Calu3 (cell line): ENCODE results near the gene NLGN1. TPM values are rescaled to one million over a fixed set of nuclear protein-coding genes. Genes with fewer than 3 reads are reported as not detected.

Experiments used
- BruUV-seq: library from RNA; stranded (reverse); fragments of 400-500 nt; replicated peaks from 2 replicates; lab custom pipeline; 2021; lab: Mats Ljungman, UMichigan
- CTCF ChIA-PET: fragments of 300-600 bp; sonication (Branson Sonifier 250); formaldehyde crosslinking; loops from one replicate; lab custom pipeline; 2022; ENCODE audit warnings: antibody characterized with exemption; lab: Charles Lee
- DNase-seq: peaks from one replicate; pipeline ENCODE4 v3.0.0; 2022
- H3K27ac Mint-ChIP-seq: one replicate; pipeline ENCODE4 v1.8.0; 2022; ENCODE audit warnings: mixed read lengths; ENCODE audit not compliant: unreplicated experiment
- H3K27me3 Mint-ChIP-seq: one replicate; pipeline ENCODE4 v1.8.0; 2022; ENCODE audit warnings: mixed read lengths; ENCODE audit not compliant: unreplicated experiment
- H3K36me3 Mint-ChIP-seq: one replicate; pipeline ENCODE4 v1.8.0; 2022; ENCODE audit warnings: mild to moderate bottlenecking, moderate library complexity, mixed read lengths; ENCODE audit not compliant: insufficient read depth, unreplicated experiment
- H3K4me1 Mint-ChIP-seq: one replicate; pipeline ENCODE4 v1.8.0; 2022; ENCODE audit warnings: mild to moderate bottlenecking, low read depth, mixed read lengths; ENCODE audit not compliant: unreplicated experiment
- H3K4me3 Mint-ChIP-seq: one replicate; pipeline ENCODE4 v1.8.0; 2022; ENCODE audit warnings: mild to moderate bottlenecking, low read depth, moderate library complexity, mixed read lengths; ENCODE audit not compliant: unreplicated experiment
- H3K9me3 Mint-ChIP-seq: one replicate; pipeline ENCODE4 v1.8.0; 2022; ENCODE audit warnings: low read depth, mixed read lengths; ENCODE audit not compliant: unreplicated experiment
- CTCF ChIP-seq: fragments of 200-600 bp; IDR thresholded peaks from one replicate; pipeline ENCODE4 v1.8.0; 2022; ENCODE audit warnings: antibody characterized with exemption; ENCODE audit not compliant: unreplicated experiment
- intact Hi-C: fragments of 100-400 bp; cut with micrococcal nuclease; formaldehyde crosslinking; loops from one replicate; pipeline ENCODE4 v1.10.0; 2022; ENCODE audit not compliant: unreplicated experiment
- total RNA-seq: library from RNA; stranded (reverse); gene quantifications from 2 replicates; pipeline ENCODE4 v1.2.3, GENCODE V29; 2022

NLGN1 gene
- total RNA-seq, 1 experiment from 2014 or later = 2.6 TPM

GRCh38 chr3:173912126-173912525 lies 514.6 kb downstream of the NLGN1 start:
- DNase-seq = no peak
- H3K36me3 Mint-ChIP-seq = no peaks in the 10 kb centered on the region
- no peaks in the 10 kb centered on the region for H3K9me3 Mint-ChIP-seq
- CTCF ChIA-PET = no interaction called here
- no peak overlapping the region for H3K27ac Mint-ChIP-seq
- H3K27me3 Mint-ChIP-seq = no peaks in the 10 kb centered on the region
- no peak overlapping the region for H3K4me3 Mint-ChIP-seq
- no TSS peak for BruUV-seq
- intact Hi-C loops = no loop called here
- no peaks in the 10 kb centered on the region for H3K4me1 Mint-ChIP-seq
- no peak for TF ChIP-seq CTCF

GRCh38 chr3:173913397-173913796 lies 515.9 kb downstream of the NLGN1 start:
- intact Hi-C loops = no loop called here
- CTCF ChIA-PET = no interaction called here
- H3K9me3 Mint-ChIP-seq = no peaks in the 10 kb centered on the region
- no peaks in the 10 kb centered on the region for H3K4me1 Mint-ChIP-seq
- no peak for TF ChIP-seq CTCF
- no peaks in the 10 kb centered on the region for H3K36me3 Mint-ChIP-seq
- no peak for DNase-seq
- no TSS peak for BruUV-seq
- H3K27ac Mint-ChIP-seq = no peak overlapping the region
- H3K4me3 Mint-ChIP-seq = no peak overlapping the region
- no peaks in the 10 kb centered on the region for H3K27me3 Mint-ChIP-seq

GRCh38 chr3:173913974-173914421 lies 516.5 kb downstream of the NLGN1 start:
- intact Hi-C loops = no loop called here
- Mint-ChIP-seq H3K4me1 (no peaks in the 10 kb centered on the region), H3K9me3 (no peaks in the 10 kb centered on the region), H3K27me3 (no peaks in the 10 kb centered on the region), H3K27ac (no peak overlapping the region), H3K4me3 (no peak overlapping the region), H3K36me3 (no peaks in the 10 kb centered on the region)
- no peak for DNase-seq
- TF ChIP-seq CTCF = no peak
- BruUV-seq = no TSS peak
- CTCF ChIA-PET = no interaction called here

GRCh38 chr3:173916799-173917198 lies 519.3 kb downstream of the NLGN1 start:
- BruUV-seq = no TSS peak
- no peak for DNase-seq
- CTCF ChIA-PET = no interaction called here
- H3K4me3 Mint-ChIP-seq = no peak overlapping the region
- peaks cover 9% of the 10 kb centered on the region for H3K4me1 Mint-ChIP-seq
- no peak for TF ChIP-seq CTCF
- no peaks in the 10 kb centered on the region for H3K27me3 Mint-ChIP-seq
- intact Hi-C loops = no loop called here
- H3K9me3 Mint-ChIP-seq = no peaks in the 10 kb centered on the region
- H3K36me3 Mint-ChIP-seq = no peaks in the 10 kb centered on the region
- no peak overlapping the region for H3K27ac Mint-ChIP-seq
